CD4-positive, alpha-beta T cell treated with Interferon alpha-2 for 1 hour (primary cell): ENCODE measurements around the gene LAMC2.

ENCODE experiments used
- DNase-seq, 2 donors: peaks; one replicate each; pipeline ENCODE4 v3.0.0-alpha.2; 2020 to 2022

LAMC2 gene

DNA sequence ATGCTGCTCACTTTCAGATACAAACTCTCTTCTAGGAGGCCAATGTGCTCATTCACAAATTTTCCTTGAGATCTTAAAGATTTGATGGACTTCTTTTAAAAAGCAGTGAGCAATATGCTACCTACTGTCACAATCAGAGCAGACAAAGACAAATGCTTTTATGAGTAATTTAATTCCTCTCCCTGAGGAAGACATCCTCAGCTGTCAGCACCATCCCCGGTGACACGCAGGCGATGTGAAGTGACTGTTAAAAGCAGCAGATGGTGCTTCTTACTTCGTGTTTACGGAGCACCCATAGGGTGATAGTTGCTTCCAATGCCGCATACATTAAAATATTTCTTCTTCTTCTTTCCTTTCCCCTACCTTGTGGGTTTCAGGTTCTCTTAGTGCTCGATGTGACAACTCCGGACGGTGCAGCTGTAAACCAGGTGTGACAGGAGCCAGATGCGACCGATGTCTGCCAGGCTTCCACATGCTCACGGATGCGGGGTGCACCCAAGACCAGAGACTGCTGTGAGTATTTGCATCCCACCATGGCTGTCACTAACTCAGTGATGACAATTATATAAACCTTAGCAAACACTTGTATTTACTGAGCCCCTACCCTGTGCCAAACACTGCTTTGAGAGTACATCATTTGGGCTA lies 29.1 kb downstream of the LAMC2 start:
- DNase-seq = no peak

DNA sequence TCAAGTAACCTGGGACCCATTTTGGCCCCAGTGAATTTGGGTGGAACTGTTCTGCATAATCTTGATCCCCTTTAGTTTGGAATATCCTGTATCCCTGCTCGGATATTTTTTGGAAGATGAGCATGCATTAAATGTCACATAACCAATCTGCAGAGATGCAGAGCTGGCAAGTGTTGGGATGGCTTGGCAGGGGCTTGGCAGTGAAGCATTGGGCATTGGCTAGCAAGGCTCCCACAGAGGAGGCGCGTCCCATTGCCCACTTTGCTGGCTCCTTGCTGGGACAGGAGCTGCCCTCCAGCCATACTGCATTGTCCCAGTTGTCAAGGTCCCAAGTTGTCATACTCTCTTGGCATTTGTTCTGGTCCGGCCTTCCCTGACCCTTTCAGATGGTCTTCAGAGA lies 29.9 kb downstream of the LAMC2 start:
- DNase-seq = no peak

- no peak for DNase-seq
Observed at GRCh38 chr1:183218027-183218618, 32.1 kb downstream of the LAMC2 start.

DNA sequence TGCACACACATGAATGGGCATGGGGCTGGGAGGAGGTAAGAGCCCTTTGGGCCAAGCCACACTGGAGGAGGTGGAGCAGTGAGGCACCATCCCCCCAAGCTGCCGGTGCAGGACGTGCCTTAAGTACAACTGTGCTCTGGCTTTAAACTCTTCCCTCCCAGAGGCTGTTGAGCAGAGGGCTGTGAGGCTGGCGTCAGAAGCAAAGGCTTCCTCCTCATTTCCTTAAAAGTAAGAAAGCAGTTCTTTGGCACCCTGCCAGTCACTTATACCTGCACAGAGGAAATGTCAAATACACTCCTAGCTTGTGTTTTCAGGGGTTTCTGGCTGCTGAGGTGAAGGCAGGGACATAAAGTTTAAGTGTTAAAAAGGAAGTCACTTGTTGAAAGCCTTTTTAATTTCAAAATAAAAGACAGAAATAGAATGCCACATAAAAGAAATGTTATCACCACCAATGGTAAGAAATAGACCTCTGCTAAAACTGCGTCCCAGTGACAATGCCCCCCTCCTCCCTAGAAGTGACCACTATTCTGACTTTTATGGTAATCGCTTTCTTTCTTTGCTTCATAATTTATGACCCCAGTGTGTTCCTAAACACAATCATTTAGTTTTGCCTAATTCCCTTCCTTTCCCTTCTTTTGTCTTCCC lies 33.0 kb downstream of the LAMC2 start:
- DNase-seq = peak; percentile 51 to 54

DNA sequence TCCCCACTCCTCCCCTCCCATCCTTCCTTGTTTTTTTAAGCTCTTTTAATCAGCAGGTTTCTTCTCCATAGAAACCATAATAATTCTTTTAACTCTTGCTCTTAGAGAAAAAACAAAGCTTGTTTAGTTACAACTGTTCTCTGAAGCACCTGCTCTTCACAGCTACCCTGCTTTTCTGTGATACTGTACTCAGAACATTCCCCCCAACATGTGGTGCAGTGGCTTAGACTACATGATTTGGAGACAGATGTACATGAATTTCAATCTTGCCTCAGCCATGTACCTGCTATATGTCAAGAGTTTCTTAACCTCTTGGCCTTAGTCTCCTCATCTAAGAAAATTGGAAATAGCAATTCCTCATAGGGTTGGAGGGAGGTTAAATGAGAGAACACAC lies 33.5 kb downstream of the LAMC2 start:
- no peak for DNase-seq

DNA sequence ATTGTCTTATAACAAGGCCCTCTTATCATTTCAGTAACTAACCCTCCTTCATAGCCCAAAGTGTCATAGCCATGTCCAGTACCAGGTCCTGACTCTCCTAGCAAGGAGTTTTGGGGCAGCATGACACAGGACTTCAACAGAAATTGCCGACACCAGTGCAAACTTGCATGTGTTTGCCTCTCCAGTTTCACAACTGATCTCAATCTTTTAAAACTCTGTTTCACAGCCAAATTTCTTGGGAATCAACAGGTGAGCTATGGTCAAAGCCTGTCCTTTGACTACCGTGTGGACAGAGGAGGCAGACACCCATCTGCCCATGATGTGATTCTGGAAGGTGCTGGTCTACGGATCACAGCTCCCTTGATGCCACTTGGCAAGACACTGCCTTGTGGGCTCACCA lies 36.8 kb downstream of the LAMC2 start:
- DNase-seq = no peak

- no peak for DNase-seq
Observed at GRCh38 chr1:183223467-183223866, 37.4 kb downstream of the LAMC2 start.

- no peak for DNase-seq
Observed at GRCh38 chr1:183226361-183226760, 40.3 kb downstream of the LAMC2 start.

DNA sequence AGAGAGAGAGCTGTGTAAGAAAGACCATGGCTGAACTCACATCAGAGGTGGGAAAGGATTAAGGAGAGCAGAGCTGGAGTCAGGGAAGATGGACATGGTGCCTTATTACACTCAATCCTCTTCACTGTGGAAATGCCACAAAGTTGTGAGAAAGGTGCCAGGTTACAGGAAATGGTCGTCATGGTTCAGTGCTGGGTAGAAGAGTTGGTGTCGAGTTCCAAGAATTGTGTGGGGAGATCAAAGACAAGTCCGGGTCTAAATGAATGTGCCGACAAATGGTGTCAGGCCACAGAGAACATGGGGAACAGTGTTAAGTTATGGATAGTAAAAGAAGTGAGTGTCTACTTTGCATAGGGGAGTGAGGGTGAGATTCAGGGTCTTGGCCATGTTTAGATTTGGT lies 40.9 kb downstream of the LAMC2 start:
- no peak for DNase-seq

DNA sequence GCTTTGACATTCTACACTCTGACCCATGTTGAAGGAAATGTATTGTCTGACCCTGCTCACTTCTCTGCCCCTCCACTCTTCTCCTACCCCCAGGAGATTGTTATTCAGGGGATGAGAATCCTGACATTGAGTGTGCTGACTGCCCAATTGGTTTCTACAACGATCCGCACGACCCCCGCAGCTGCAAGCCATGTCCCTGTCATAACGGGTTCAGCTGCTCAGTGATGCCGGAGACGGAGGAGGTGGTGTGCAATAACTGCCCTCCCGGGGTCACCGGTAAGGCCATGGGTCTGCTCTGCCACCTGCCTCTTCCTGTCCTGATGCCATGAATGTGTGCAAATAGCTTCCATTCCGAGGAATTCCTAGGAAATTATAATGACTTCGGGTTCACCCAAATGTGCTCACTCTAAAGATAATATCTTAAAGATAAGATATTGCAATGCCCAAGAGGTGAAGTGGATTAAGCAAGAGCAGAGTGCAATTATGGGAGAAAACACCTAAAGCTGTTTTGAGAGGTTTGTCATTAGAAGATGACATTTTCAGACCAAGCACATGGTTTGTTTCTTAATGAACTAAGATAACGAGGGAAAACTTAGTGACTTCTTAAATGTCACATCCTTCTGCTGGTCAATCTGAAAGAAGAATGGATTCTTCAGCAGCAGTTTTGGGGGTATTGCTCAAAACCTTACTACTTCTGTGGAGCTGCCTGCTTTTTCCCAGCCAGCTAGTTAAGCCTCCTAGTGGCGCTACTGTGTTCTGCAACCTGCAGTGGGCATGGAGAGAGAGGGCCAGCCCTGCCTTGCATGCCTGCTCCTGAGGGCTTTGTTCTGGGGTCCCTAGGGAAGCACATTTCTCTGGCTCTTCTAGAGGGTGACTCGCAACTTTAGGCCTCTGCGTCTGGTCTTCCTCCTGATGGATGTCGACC lies 41.6 kb downstream of the LAMC2 start:
- peak in 1 of 2 donors; percentile 19 for DNase-seq

- DNase-seq = no peak
Observed at GRCh38 chr1:183228347-183229220, 42.5 kb downstream of the LAMC2 start.

DNA sequence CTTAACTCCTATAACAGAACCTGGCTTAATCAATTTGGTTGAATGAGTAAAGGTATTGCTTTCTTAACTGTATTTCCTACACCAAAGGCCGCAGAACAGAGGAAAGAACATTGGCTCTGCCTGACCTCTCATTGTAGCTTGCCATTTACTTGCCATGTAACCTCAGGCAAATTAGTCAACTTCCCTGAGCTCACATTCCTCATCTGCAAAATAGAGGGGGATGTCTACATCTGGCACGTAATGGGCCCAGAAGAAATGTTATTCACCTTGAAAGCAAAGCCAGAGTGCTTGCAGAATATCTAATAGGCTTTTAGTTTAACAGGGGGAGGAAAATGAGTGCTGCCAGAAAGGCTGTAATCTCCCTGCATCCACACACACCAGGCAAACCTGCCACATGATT lies 44.3 kb downstream of the LAMC2 start:
- no peak for DNase-seq

- no peak for DNase-seq
Observed at GRCh38 chr1:183231545-183231944, 45.5 kb downstream of the LAMC2 start.

GRCh38 chr1:183233113-183233512 lies 47.0 kb downstream of the LAMC2 start:
- no peak for DNase-seq

- DNase-seq = no peak
Observed at GRCh38 chr1:183234660-183235476, 48.8 kb downstream of the LAMC2 start.

GRCh38 chr1:183235503-183235902 lies 49.4 kb downstream of the LAMC2 start:
- no peak for DNase-seq

DNA sequence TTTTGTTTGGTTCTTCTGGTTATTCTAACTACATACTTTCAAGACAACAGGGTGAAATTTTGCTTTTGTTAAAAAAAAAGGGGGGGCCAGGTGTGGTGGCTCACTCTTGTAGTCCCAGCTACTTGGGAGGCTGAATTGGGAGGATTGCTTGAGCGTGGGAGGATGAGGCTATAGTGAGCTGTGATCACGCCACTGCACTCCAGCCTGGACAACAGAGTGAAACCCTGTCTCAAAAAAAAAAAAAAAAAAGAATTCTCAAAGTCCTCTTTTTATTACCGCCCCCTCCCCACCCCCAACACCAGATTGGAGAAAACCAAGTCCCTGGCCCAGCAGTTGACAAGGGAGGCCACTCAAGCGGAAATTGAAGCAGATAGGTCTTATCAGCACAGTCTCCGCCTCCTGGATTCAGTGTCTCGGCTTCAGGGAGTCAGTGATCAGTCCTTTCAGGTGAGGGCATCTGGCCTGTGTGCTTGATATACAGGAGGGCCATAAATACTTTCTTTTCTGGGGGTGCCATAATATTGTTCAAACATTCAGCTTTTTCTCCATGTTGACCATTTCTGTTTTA lies 50.2 kb downstream of the LAMC2 start:
- no peak for DNase-seq

- no peak for DNase-seq
Observed at GRCh38 chr1:183237046-183237445, 51.0 kb downstream of the LAMC2 start.

DNA sequence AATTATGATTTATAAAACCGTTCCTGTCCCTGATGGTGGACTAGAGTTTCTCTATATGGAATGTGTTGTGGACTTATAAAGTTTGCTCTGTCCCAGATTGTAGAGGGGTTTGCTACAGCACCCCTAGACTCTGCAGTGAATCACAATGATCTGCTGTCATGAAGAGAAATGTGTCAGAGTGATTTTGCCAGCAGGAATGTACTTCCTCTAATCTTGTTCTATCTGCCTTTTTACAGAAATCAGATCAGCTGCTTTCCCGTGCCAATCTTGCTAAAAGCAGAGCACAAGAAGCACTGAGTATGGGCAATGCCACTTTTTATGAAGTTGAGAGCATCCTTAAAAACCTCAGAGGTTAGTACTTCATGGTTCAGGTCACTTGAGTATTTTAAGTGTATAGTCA lies 52.0 kb downstream of the LAMC2 start:
- no peak for DNase-seq

- DNase-seq = no peak
Observed at GRCh38 chr1:183239220-183239742, 53.2 kb downstream of the LAMC2 start.
